HG02973 (cell line): Measurements from ENCODE around the gene ZNF641.
"Not testable (repeated sequence)": the region's sequence is repeated elsewhere in the genome, so short reads cannot be mapped to it uniquely, and the experiment has no call there.

ENCODE experiments used
- ATAC-seq: cut with Tn5 transposase; IDR thresholded peaks from one replicate; pipeline ENCODE4 v1.9.1; 2021; ENCODE audit warnings: moderate library complexity; ENCODE audit not compliant: unreplicated experiment

Gene ZNF641

DNA sequence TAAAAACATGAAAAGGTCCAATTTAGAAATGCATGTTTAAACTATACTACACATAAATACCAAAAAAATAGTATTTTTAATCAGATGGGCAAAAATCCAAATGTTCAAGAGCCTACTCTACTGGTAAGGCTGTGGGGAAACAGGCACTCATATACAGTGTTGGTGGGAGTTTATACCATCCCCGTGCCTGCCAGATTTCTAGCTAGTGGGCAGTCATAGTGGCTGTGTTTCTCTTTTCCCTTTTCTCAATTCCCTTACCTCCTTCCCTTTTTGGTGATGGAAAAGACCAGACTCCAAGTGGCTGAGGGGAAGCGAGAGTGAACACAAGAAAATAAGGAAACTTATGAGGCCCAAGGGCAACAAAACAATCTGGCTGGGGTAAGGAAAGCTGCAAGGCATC lies 14.7 kb downstream of the ZNF641 start:
- no peak for ATAC-seq

DNA sequence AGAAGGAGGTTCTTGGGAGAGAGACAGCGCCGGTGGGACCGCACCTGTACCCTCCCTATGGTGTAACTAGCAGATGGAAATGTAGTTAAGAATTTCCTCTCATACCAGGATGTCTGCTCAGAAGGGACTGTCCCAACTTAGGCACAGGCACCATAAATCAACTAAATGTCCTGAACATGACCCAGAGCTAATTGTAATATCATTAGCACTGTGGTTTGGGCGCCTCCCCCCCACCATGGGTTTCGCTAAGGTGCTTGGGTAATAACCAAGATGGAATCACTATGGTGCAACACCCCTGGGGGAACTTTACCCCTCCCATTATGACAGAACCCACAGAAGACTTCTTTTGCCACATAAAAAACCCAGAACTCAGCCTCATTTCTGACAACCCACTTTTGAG lies 15.9 kb downstream of the ZNF641 start:
- no peak for ATAC-seq

GRCh38 chr12:48333680-48334079 lies 17.0 kb downstream of the ZNF641 start:
- ATAC-seq: not testable (repeated sequence)

GRCh38 chr12:48331399-48331798 lies 19.3 kb downstream of the ZNF641 start:
- no peak for ATAC-seq

DNA sequence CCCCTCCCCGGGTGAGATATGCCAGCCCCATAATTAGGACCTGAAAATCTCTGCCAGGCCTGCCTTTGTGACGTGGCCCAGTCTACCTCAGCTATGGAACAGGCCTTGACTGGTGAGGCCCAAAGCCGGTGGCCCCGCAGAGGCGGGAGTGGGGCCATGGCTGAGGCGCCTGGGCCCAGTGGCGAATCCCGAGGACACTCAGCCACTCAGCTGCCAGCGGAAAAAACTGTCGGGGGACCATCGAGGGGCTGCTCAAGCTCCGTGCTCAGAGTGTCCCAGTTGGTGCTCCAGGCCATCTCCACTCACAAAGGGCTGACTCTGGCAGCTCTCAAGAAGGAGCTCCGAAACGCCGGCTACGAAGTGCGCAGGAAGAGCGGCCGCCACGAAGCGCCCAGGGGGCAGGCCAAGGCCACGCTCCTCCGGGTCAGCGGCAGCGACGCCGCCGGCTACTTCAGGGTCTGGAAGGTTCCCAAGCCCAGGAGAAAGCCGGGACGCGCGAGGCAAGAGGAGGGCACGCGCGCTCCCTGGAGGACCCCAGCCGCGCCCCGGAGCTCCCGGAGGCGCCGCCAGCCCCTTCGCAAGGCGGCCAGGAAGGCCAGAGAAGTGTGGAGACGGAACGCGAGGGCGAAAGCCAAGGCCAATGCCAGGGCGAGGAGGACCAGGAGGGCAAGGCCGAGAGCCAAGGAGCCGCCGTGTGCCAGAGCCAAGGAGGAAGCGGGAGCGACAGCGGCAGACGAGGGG lies 21.4 kb downstream of the ZNF641 start:
- ATAC-seq: no peak

DNA sequence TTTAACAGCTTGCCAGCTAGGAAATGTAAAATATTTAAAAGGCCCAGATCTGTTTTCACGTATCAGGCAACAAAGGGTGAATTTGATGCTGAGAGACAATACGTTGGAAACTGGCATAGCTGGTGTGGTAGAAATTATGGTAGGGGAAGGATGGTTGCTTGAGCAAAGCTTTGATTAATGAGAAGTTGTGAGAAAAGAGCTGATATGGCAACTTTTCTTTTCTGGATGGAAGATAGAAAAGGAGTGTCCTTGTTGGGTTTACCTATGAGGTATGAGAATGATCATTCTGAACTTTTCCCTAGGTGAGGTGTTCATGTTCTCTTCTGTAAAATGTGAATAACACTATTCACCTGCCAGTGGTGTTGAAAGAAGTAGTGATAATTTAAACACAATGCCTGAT lies 34.2 kb downstream of the ZNF641 start:
- no peak for ATAC-seq

GRCh38 chr12:48311313-48311712 lies 39.4 kb downstream of the ZNF641 start:
- ATAC-seq: no peak

GRCh38 chr12:48307269-48307668 lies 43.5 kb downstream of the ZNF641 start:
- ATAC-seq: no peak

DNA sequence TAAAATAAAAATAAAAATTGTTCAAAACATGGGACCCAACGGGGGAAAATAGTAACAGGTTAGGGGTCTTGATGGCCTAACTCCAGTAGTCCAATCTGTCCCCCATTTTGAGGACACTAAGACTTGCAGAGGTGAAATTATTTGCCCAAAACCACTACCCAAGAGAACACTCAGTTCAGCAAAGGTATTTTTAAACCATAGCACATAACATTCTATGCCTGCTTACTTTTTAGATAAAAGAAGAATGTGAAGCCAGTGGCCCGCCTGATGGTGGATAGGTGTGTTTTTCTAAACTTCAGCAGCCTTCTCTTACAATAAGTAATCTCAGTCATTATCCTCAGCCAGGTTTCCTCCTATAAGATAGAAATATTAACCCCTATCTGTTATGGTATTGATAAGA lies 45.5 kb downstream of the ZNF641 start:
- no peak for ATAC-seq

- no peak for ATAC-seq
Observed at GRCh38 chr12:48302161-48302911, 48.4 kb downstream of the ZNF641 start.

DNA sequence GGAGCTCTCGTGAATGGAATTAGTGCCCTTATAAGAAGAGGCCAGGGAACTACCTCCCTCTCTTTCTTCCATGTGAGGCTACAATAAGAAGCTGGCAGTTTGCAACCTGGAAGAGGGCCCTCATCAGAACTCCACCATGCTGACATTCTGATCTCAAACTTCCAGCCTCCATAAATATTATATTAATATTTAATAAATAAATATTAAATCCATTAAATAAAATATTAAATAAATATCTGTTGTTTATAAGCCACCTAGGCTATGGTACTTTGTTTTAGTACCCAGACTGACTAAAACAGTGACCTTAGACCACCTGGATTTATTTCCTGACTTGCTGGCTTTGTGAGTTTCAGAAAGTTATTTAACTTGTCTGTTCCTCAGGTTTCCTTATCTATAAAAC lies 49.9 kb downstream of the ZNF641 start:
- no peak for ATAC-seq

- ATAC-seq: peak; percentile 71
Observed at GRCh38 chr12:48296586-48297282, 54.0 kb downstream of the ZNF641 start.

DNA sequence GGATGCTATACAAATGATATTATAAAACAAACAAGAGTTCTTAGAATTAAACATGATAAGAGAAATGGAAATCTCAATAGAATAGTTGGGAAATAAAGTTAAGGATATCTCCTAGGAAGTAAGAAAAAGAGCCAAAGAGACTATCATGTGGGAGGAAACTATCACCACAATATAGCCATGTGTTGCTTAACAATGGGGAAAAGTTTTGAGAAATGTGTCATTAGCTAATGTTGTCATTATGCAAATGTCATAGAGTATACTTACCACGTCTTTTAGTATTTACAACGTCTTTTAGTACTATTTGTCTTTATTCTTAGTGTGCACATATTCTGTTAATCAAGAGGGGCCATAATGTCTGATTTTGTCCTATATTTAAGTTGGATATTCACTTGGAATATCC lies 58.7 kb downstream of the ZNF641 start:
- ATAC-seq: no peak

DNA sequence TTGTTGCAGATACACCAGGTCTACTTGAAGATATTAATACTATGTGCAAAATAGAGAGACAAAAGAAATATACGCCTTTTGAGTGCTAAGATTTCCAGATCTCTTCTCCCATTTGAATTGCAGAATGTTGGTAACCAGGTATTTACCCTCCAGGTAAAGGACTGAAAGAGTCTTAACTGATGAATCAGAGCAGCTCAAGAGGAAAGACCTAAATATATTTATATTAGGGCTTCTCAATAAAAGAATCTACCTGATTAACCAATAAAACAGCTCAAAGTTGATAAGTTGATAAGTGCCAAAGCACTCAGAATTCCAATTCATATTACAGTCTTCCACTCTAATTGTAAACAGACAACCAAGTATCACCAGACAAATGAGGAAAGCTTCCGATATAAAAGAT lies 59.2 kb downstream of the ZNF641 start:
- no peak for ATAC-seq

DNA sequence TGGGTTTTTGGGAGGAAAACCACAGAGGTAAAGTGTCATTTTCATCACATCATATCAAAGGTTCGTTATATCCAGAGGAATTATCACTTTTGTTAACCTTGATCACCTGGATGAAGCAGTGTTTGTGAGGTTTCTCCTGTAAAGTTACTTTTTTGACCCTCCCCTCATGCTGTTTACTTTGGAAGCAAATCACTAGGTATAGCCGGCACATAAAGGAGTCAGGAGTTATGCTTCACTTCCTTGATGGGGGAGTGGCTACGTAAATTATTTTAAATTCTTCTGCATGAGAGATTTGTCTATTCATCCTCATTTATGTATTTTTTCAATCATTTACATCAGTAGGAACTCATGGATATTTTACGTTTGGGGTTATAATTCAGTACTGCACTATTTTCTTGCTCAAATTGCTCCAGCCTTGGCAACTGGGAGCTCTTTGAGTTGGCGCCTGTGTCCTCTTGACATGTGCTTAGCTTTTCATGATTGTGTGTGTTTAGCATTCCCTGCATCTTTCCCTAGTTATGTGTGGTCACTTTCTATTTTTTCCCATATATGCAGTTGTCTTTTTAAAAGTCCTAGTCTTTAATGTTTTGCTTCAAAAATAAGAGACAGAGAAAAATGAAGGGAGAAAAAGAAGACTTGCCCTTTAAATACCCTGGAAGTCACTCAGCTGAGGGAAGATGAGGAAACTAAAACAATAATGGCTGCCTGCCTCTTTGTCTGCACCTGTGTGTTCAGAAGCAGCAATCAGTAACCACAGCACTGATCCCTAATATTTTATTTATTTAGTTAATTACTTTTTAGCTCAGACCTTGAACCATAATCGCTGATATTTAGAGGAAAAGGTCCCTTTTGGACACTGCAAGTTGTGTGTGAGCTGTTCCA lies 62.1 kb downstream of the ZNF641 start:
- no peak for ATAC-seq
